Calu3 (cell line): ENCODE data around the gene RCL1. TPM values are rescaled to one million over a fixed set of nuclear protein-coding genes. Genes with fewer than 3 reads are reported as not detected.

Experiments used
- BruUV-seq: library from RNA; stranded (reverse); fragments of 400-500 nt; replicated peaks from 2 replicates; lab custom pipeline; 2021; lab: Mats Ljungman, UMichigan
- CTCF ChIA-PET: fragments of 300-600 bp; sonication (Branson Sonifier 250); formaldehyde crosslinking; loops from one replicate; lab custom pipeline; 2022; ENCODE audit warnings: antibody characterized with exemption; lab: Charles Lee
- DNase-seq: peaks from one replicate; pipeline ENCODE4 v3.0.0; 2022
- H3K27ac Mint-ChIP-seq: one replicate; pipeline ENCODE4 v1.8.0; 2022; ENCODE audit warnings: mixed read lengths; ENCODE audit not compliant: unreplicated experiment
- H3K27me3 Mint-ChIP-seq: one replicate; pipeline ENCODE4 v1.8.0; 2022; ENCODE audit warnings: mixed read lengths; ENCODE audit not compliant: unreplicated experiment
- H3K36me3 Mint-ChIP-seq: one replicate; pipeline ENCODE4 v1.8.0; 2022; ENCODE audit warnings: mild to moderate bottlenecking, moderate library complexity, mixed read lengths; ENCODE audit not compliant: insufficient read depth, unreplicated experiment
- H3K4me1 Mint-ChIP-seq: one replicate; pipeline ENCODE4 v1.8.0; 2022; ENCODE audit warnings: mild to moderate bottlenecking, low read depth, mixed read lengths; ENCODE audit not compliant: unreplicated experiment
- H3K4me3 Mint-ChIP-seq: one replicate; pipeline ENCODE4 v1.8.0; 2022; ENCODE audit warnings: mild to moderate bottlenecking, low read depth, moderate library complexity, mixed read lengths; ENCODE audit not compliant: unreplicated experiment
- H3K9me3 Mint-ChIP-seq: one replicate; pipeline ENCODE4 v1.8.0; 2022; ENCODE audit warnings: low read depth, mixed read lengths; ENCODE audit not compliant: unreplicated experiment
- intact Hi-C: fragments of 100-400 bp; cut with micrococcal nuclease; formaldehyde crosslinking; loops from one replicate; pipeline ENCODE4 v1.10.0; 2022; ENCODE audit not compliant: unreplicated experiment
- total RNA-seq: library from RNA; stranded (reverse); gene quantifications from 2 replicates; pipeline ENCODE4 v1.2.3, GENCODE V29; 2022
- TF ChIP-seq, protein P1 (sequence below): fragments of 200-600 bp; IDR thresholded peaks from one replicate; pipeline ENCODE4 v1.8.0; 2022; ENCODE audit warnings: antibody characterized with exemption; ENCODE audit not compliant: unreplicated experiment

Gene RCL1
- total RNA-seq, 1 experiment from 2014 or later: 21.3 TPM

DNA sequence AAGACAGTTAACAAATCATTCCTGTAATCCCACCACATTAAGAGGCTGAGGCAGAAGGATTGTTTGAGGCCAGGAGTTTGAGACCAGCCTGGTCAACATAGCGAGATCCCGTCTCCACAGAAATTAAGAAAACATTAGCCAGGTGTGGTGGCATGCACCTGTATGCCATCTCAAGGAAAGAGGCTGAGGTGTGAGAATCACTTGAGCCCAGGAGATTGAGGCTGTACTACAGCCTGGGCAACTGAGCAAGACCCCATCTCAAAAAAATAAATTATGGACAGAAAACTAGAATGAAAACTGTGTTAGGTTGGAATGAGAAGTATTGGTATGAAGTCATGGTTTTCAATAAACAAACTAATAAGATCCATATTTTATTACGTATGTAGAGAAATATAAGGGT is 28.7 kb upstream of the RCL1 start:
- Mint-ChIP-seq H3K27ac (no peak overlapping the region), H3K4me3 (no peak overlapping the region), H3K36me3 (no peaks in the 10 kb centered on the region), H3K27me3 (no peaks in the 10 kb centered on the region), H3K9me3 (no peaks in the 10 kb centered on the region), H3K4me1 (no peaks in the 10 kb centered on the region)
- CTCF ChIA-PET: no interaction called here
- TF ChIP-seq, protein P1, sequence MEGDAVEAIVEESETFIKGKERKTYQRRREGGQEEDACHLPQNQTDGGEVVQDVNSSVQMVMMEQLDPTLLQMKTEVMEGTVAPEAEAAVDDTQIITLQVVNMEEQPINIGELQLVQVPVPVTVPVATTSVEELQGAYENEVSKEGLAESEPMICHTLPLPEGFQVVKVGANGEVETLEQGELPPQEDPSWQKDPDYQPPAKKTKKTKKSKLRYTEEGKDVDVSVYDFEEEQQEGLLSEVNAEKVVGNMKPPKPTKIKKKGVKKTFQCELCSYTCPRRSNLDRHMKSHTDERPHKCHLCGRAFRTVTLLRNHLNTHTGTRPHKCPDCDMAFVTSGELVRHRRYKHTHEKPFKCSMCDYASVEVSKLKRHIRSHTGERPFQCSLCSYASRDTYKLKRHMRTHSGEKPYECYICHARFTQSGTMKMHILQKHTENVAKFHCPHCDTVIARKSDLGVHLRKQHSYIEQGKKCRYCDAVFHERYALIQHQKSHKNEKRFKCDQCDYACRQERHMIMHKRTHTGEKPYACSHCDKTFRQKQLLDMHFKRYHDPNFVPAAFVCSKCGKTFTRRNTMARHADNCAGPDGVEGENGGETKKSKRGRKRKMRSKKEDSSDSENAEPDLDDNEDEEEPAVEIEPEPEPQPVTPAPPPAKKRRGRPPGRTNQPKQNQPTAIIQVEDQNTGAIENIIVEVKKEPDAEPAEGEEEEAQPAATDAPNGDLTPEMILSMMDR: no peak
- intact Hi-C loops: loop anchor here (10.0 kb wide), 1 partner anchor 71 kb away; no protein-coding TSS in a partner anchor
- DNase-seq: no peak
- BruUV-seq: no TSS peak

DNA sequence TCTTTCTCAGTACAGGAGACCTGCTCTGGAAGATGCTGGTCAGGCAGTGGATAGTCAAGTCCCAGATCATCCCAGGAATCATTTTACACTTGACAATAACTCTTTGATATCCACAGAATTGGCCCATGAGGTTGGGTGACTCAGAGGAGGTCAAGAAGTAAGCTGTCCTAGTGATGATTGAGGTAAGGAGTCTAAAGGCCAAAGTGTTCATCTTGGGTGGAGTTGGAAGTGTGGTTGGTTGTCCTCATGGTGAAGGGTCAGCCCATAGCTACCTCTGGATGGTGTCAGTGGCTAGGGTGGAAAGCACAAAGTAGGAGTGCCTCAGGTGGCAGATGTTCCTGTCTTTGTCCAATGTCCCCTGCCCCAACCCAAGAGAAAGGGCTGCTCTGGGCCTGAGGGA is 24.1 kb upstream of the RCL1 start:
- Mint-ChIP-seq H3K9me3 (peaks cover 3% of the 10 kb centered on the region), H3K27me3 (no peaks in the 10 kb centered on the region), H3K4me3 (no peak overlapping the region), H3K36me3 (no peaks in the 10 kb centered on the region), H3K27ac (no peak overlapping the region), H3K4me1 (peaks cover 6% of the 10 kb centered on the region)
- intact Hi-C loops: loop anchor here (10.0 kb wide), 1 partner anchor 66 kb away; no protein-coding TSS in a partner anchor
- TF ChIP-seq, protein P1: no peak
- DNase-seq: no peak
- BruUV-seq: no TSS peak
- CTCF ChIA-PET: interaction anchor here (0.6 to 0.7 kb wide), 2 partner anchors 19 to 229 kb away, joined by 4 read pairs; no protein-coding TSS in a partner anchor

DNA sequence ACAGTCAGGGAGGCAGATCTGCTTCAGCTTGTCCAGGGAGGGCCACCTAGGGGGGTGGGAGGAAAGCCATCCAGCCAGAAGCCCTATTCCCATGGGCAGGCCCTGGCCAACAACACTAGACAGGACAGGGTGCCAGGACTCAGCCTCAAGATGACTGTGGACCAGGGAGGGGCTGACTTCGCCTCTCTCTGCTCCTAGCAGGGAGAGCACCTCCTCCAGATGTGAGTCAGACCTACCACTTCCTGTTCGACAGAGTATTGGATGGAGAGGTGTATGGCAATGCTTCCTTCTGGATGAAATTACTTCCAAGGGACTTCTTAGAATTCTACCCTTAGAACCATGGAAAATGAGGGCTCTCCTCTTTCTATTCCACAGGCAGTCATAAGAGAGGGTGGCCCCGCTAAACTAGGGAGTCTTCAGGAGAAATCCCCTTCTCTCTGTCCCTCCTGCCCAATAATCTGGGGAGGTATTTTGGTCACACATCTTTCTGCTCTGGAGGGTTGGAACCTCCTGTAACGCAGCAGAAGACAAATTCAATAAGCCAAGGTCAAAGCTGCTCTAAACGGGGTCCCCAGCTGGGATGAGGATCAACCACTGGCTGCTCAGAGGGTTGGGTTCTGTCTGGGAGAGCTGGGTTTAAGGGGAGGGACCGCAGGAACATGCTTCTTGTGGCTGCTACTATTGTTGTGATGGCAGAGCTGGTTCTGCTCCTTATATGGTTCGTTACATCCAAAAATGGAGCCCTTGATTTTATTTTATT is 23.2 kb upstream of the RCL1 start:
- H3K9me3 Mint-ChIP-seq: peaks cover 3% of the 10 kb centered on the region
- no peak overlapping the region for H3K27ac Mint-ChIP-seq
- no TSS peak for BruUV-seq
- intact Hi-C loops: loop anchor here (10.0 kb wide), 1 partner anchor 65 kb away; no protein-coding TSS in a partner anchor
- H3K27me3 Mint-ChIP-seq: no peaks in the 10 kb centered on the region
- CTCF ChIA-PET: interaction anchor here (0.7 kb wide), 1 partner anchor 20 kb away, joined by 4 read pairs; no protein-coding TSS in a partner anchor
- H3K4me3 Mint-ChIP-seq: no peak overlapping the region
- TF ChIP-seq, protein P1: no peak
- no peaks in the 10 kb centered on the region for H3K36me3 Mint-ChIP-seq
- H3K4me1 Mint-ChIP-seq: peaks cover 6% of the 10 kb centered on the region
- peak; percentile 24 for DNase-seq

DNA sequence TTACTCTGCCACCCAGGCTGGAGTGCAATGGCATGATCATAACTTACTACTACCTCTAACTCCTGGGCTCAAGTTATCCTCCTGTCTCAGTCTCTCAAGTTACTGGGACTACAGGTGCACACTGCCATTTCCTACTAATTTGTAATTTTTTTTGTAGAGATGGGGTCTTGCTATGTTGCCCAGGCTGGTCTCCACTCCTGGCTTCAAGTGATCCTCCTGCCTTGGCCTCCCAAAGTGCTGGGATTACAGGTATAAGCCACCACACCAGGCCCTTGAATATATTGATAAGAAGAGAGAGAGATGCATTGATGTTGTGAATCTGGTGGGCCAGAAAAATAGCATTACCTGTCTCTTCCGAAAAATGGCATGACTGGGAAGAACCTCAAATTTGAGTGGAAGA is 21.0 kb upstream of the RCL1 start:
- intact Hi-C loops: no loop called here
- TF ChIP-seq, protein P1: no peak
- BruUV-seq: no TSS peak
- DNase-seq: no peak
- CTCF ChIA-PET: no interaction called here
- Mint-ChIP-seq H3K36me3 (no peaks in the 10 kb centered on the region), H3K4me1 (peaks cover 6% of the 10 kb centered on the region), H3K9me3 (peaks cover 3% of the 10 kb centered on the region), H3K27me3 (no peaks in the 10 kb centered on the region), H3K4me3 (no peak overlapping the region), H3K27ac (no peak overlapping the region)
